Heart left ventricle (tissue), 13 donors: ENCODE results near the gene SEC14L1.

Experiments
- POLR2A ChIP-seq, 2 donors: fragments of 450-650 bp; IDR thresholded peaks; one replicate each; pipeline ENCODE4 v1.6.1; 2017; ENCODE audit warnings: antibody characterized with exemption in 2 of 2, mild to moderate bottlenecking in 2 of 2, moderate library complexity in 2 of 2
- TF ChIP-seq, protein P1 (sequence below), 12 donors: fragments of 200-600 bp; sonication (generic) in 4 of 12; IDR thresholded peaks; one replicate each; pipeline versions ENCODE4 v1.5.0 to v1.8.0; 2018 to 2022; ENCODE audit warnings: antibody characterized with exemption in 12 of 12, mild to moderate bottlenecking in 5 of 12
- donor health status: ischemic (EF 13 %, LVEDD 7.1; RV severe dilation, severe dysfunction).
- donor health status: DM: no; HTN: yes; CAD: no.
- donor health status: DM: no; HTN: no; CAD: no.
- donor health status: ischemic (EF 25% LVEDD 6.9; RV normal size, moderate dysfunction).
- donor health status: ischemic (EF 25% LVEDD 5.7; RV mildly dilated, moderate dysfunction).
- donor health status: ischemic (EF 35%, LVEDD 5.7; RV mildly dilated, moderate dysfunction).
- donor health status: nonischemic (EF 11% LVEDD 7.7; RV severe dilation, severe dysfunction).
- donor health status: DM: yes; HTN: yes; CAD: no.
- donor health status: PGD.
- donor health status: ischemic (EF 29% LVEDD 5.4; RV normal size, mild dysfunction).
- donor health status: nonischemic (EF 23%, LVEDD 6.1; RV moderate dilation, normal function).

DNA sequence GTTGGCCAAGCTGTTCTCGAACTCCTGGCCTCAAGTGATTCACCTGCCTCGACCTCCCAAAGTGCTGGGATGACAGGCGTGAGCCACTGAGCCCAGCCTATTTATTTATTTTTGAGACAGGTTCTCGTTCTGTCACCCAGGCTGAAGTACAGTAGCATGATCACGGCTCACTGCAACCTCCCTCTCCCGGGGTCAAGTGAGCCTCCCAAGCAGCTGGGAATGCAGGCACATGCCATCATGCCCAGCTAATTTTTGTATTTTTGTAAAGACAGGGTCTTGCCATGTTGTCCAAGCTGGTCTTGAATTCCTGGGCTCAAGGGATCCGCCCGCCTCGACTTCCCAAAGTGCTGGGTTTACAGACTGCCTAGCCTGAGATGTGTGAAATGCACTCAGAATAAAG lies 10.2 kb upstream of the SEC14L1 start:
- TF ChIP-seq, protein P1, sequence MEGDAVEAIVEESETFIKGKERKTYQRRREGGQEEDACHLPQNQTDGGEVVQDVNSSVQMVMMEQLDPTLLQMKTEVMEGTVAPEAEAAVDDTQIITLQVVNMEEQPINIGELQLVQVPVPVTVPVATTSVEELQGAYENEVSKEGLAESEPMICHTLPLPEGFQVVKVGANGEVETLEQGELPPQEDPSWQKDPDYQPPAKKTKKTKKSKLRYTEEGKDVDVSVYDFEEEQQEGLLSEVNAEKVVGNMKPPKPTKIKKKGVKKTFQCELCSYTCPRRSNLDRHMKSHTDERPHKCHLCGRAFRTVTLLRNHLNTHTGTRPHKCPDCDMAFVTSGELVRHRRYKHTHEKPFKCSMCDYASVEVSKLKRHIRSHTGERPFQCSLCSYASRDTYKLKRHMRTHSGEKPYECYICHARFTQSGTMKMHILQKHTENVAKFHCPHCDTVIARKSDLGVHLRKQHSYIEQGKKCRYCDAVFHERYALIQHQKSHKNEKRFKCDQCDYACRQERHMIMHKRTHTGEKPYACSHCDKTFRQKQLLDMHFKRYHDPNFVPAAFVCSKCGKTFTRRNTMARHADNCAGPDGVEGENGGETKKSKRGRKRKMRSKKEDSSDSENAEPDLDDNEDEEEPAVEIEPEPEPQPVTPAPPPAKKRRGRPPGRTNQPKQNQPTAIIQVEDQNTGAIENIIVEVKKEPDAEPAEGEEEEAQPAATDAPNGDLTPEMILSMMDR (IDR thresholded peaks at IDR 0.05) = no peak
- no peak for TF ChIP-seq POLR2A (IDR thresholded peaks at IDR 0.05)
